Renal cortical epithelial cell (primary cell): ENCODE measurements around the gene ELAVL3. TPM values are rescaled to one million over a fixed set of nuclear protein-coding genes. Genes with fewer than 3 reads are reported as not detected.
"Not testable (repeated sequence)": the region's sequence is repeated elsewhere in the genome, so short reads cannot be mapped to it uniquely, and the experiment has no call there.

Experiments
- DNase-seq: peaks from one replicate; pipeline ENCODE4 v3.0.0-alpha.2; 2011; ENCODE audit warnings: low read depth
- total RNA-seq: library from RNA; depleted of rRNA; stranded (reverse); fragments of >200 nt; gene quantifications from 2 replicates; pipeline ENCODE4 v1.2.3, GENCODE V29; 2014

ELAVL3 gene
- total RNA-seq, 1 donor from 2014 or later = not detected

DNA sequence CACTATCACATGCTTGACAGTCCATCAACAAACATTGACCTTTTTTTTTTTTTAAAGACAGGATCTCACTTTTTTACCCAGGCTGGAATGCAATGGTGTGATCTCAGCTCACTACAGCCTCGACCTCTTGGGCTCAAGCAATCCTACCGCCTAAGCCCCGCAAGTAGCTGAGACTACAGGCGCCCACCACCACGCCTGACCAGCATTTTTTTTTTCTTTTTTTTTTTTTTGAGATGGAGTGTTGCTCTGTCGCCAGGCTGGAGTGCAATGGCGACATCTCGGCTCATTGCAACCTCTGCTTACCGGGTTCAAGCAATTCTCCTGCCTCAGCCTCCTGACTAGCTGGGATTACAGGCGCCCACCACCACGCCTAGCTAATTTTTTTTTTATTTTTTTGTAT is 21.9 kb downstream of the ELAVL3 start:
- not testable (repeated sequence) for DNase-seq

DNA sequence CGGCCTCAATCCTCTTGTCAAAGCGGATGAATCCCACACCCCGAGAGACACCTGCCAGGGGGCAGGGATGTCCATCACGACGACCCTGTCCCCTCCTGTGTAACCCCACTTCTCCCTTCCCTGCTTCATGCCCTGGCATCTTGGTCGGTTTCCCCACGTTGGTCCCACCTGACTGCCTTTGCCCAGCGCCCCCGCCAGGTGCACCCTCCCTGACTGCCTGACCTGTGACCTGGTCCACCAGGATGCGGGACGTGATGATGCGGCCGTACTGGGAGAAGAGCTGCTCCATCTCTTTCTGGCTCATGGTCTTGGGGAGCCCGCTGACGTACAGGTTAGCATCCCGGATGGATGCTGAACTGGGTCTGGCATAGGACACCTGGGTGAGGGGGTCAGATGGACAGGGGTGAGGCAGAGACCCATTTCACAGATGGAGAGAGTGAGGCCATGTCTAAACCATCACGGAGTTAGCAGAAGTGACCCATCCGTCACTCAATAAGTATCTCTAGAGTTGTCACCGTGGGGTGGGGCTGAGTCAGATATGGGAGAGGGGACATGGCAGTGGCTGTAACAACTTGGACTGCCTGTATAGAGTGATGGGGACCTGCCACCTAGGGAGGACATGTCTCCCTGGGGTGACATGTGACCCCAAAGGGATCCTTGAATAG is 22.5 kb downstream of the ELAVL3 start:
- no peak for DNase-seq

DNA sequence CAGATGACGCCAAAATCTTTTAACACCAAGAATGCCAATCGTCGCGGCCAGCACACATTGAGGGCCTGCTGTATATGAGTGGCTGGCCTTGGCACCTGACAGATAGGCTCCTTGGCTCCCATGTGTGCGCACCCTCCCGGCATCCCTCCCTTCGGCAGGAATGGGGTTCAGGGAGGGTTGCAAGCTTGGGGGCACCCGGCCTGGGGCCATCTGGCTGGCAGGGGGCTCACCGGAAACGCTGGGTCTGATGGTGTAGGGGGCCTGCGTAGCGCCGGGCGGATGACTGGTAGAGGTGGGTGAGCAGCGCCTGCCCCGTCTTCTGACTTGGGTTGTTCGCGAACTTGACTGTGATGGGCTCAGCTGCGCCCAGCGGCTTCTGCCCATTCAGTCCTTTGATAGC is 23.0 kb downstream of the ELAVL3 start:
- DNase-seq = no peak

DNA sequence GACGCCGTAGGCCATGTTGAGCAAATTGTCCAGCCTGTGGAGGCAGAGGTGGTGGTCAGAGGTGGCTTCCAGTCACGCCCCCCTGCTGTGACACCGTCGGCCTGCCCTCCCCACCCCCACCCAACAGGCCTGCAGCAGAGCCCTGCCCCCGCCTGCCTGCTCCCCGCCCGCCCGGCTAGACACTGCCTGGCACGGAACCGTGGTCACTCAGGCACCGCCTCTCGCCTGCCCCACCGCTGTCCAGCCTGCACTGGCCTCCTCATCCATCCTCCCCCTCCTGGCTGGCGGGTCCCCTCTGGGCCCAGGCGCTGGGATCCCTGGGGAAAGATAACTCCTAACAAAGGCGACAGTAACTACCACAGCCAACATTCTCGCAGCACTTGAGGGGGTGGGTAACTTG is 23.7 kb downstream of the ELAVL3 start:
- no peak for DNase-seq

DNA sequence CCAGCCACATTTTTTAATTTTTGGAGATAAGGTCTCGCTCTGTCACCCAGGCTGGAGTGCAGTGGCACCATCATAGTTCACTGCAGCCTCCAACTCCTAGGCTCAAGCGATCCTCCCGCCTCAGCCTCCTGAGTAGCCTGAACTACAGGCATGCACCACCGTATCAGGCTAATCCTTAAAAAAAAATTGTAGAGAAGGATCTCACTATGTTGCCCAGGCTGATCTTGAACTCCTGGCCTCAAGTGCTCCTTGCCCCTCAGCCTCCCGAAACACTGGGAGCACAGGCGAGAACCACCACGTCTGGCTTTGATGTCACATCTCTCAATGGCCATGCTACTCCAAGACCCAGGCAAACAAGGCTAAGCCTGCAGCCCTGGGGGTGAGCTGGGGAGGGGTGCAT is 24.2 kb downstream of the ELAVL3 start:
- DNase-seq = no peak

DNA sequence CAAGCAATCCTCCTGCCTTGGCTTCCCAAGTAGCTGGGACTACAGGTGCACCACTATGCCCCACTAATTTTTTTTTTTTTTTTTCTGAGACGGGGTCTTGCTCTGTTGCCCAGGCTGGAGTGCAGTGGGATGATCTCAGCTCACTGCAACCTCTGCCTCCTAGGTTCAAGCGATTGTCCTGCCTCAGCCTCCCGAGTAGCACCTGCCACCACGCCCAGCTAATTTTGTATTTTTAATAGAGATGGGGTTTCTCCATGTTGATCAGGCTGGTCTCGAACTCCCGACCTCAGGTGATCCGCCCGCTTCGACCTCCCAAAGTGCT is 25.7 kb downstream of the ELAVL3 start:
- DNase-seq = not testable (repeated sequence)

DNA sequence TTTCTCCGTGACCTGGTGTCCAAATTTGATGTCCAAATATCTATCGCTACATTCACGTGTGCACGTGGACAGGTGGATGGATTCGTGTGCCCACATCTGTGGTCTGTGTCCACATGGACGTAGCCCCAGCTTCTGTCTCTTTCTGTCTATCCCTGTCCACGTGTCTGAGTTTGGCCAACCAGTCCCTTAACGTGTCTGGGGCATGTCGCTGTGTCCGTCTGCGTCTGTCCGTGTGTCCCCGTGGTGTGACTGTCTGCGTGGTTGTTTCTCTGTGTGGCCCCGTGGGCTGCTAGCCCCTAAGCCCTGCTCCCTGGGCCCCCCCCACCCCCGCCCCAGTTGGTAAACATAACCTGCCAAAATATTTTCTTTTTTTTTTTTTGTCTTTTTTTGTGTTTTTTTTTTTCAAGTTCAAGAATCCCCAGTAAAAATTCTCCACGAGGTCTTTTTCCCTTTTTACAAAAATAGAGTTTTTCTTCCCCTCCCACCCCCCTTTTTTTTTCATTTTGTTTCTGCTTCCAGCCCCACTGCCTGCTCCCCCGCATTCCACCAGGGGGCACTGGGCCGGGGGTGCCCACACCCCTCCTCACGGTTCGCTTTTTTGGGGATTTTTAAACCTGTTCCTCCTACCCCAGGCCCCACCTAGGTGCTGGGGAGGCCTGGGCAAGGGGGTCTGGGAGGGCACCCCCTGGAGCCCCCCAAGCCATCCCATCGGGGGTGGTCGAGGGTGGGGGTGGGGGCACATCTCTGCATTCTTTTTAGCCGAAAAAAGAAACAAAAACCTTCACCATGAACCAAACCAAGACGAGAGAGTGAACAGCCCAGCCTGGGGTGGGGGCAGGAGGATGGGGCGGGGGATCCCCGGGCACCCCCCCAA is 27.1 kb downstream of the ELAVL3 start:
- no peak for DNase-seq

DNA sequence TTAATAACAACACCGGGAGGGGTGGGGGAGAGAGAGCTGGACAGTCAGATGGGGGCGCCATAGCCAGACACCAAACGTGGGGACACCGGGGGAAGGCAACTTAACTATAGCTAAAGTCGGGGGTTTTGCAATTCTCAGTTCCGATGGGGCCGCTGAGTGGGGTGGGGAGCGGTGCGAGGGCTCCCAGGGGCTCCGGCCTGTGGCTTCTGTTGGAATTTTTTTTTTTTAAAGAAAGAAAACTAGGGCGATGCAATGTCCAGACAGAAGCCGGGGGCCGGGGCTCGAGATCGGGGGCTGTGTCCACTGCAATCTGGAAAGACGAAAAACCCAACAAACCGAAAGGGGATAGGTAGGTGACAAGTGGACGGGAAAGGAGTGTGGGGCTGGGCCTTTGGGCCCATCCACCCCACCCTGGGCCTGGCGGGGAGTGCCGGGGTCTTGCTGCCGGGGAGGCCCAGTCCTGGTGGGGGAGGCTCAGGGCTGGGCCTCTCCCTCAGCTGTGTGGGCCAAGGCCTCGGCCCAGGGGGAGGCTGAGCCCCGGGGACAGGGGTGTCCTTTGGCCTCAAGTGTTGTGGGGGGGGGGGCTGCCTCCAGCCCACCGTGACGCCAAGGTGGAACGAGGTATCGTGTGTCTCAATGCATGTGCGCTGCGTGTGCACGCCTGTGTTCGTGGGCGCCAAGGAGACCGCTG is 28.1 kb downstream of the ELAVL3 start:
- DNase-seq = no peak

DNA sequence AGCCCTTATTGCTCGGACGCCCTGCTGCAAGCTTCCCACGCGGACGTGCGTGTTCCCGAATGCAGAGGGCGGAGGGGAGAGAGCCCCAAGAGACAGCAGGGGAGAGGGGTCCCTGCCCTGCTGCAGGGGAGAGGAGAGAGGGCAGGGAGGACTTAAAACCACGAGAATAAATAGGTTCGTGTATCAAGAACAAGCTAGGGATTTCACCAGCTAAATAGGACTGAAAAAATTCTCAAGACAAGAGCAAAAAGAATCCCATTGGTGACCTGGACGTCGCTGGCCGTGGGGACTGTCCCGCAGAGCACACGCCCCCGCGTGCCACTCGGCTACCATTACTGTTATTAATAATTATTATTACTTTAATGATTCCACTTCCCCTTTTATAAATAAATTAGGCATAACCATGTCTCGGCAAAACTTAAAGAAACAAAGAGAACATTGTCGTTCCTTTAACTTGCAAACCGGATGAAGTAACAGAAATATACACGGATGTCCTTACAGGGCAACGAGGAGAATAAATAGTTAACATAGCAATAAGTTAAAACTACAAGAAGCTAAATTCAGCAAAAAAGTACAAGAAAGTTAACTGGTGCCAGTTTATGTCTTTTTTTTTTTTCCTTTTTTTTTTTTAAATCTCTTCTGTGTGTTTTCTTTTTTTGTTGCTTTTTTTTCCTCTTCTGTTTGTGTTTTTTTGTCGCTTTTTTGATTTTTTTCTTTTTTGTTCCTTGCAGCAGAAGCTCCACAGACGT is 28.8 kb downstream of the ELAVL3 start:
- DNase-seq = no peak

DNA sequence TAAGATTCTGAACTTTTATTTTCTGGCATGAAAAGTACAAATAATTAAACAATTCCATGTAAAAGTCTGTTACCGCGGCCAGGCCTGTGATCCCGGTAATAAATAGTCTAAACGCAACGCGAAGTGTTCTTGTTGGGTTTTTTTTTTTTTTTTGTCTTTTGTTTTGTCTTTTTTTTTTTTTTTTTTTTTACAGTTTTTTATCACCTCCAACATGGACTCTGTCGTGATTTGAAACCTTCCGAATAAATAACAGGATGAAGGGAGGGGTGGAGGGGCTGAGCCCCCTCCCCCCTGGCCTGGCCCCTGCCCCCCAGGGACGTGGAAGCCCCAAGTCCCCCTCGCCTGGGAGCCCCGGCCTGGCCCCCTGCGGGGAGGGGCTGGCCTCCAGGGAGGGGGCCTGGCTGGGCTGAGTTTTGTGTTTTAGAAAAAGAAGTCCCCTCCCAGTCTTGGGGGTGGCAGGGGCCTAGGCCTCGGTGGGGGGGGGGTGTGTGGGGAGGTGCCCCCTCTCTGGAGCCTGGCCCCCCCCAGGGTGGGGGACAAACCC is 29.4 kb downstream of the ELAVL3 start:
- no peak for DNase-seq

DNA sequence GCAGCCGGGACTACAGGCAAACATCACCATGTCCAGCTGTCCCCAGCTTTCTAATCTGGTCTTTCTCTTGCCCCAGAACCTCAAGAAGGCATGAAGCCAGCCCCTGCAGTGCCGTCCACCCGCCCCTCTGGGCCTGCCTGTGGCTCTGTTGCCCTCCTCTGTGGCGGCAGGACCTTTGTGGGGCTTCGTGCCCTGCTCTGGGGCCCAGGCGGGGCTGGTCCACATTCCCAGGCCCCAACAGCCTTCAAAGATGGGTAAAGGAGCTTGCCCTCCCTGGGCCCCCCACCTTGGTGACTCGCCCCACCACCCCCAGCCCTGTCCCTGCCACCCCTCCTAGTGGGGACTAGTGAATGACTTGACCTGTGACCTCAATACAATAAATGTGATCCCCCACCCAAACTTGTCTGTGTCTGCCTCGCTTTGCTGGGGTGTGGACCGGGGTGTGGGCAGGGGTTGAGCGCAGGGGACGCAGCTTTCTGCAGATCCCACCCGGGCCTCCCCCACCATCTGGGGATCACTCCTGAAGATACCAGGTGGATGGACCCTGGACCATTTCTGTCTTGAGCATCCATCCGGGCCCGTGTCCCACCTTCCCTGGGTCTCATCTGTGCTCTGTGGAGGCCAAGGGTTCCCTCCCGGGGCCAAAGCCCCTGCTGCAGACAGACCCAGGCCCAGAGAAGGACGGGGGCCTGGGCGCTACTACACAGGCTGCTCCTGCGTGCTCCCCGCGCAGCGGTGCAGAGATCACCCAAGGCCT is 30.1 kb downstream of the ELAVL3 start:
- DNase-seq = no peak

DNA sequence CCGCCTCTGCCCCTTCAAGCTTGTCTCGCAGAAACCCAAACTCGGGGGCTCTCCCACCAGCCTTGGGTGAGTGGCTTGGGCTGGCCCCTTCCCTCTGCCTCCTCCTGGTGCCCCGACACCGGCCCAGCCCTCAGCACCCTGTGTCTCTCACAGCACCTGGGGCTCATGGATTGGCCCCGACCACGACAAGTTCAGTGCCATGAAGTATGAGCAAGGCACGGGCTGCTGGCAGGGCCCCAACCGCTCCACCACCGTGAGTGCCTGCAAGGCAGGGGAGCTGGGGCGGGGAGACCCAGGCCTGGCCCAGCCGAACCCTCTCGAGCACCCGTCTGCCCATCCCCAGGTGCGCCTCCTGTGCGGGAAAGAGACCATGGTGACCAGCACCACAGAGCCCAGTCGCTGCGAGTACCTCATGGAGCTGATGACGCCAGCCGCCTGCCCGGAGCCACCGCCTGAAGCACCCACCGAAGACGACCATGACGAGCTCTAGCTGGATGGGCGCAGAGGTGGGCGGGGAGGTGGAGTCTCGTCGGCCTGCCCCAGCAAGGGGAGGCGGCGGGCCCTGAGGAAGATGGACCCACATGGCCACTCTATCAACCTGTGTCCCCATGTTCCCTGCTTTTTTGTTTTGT is 31.8 kb downstream of the ELAVL3 start:
- DNase-seq = no peak

DNA sequence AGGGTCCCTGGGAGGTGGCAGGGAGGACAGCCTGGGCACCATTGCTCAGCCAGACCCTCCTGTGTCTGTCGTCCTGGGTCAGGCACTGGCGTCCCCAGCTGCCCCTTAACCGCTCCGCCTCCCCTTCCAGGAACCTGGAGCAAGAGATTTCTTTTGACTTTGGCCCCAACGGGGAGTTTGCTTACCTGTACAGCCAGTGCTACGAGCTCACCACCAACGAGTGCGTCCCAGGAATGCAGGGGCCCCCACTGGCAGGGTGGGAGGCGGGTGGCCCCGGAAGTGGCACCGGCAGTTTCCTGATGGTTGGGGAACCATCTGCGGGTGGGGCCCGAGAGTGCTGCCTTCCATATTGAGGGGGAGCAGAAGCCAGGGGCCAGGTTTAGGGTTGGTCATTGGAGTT is 32.4 kb downstream of the ELAVL3 start:
- no peak for DNase-seq

DNA sequence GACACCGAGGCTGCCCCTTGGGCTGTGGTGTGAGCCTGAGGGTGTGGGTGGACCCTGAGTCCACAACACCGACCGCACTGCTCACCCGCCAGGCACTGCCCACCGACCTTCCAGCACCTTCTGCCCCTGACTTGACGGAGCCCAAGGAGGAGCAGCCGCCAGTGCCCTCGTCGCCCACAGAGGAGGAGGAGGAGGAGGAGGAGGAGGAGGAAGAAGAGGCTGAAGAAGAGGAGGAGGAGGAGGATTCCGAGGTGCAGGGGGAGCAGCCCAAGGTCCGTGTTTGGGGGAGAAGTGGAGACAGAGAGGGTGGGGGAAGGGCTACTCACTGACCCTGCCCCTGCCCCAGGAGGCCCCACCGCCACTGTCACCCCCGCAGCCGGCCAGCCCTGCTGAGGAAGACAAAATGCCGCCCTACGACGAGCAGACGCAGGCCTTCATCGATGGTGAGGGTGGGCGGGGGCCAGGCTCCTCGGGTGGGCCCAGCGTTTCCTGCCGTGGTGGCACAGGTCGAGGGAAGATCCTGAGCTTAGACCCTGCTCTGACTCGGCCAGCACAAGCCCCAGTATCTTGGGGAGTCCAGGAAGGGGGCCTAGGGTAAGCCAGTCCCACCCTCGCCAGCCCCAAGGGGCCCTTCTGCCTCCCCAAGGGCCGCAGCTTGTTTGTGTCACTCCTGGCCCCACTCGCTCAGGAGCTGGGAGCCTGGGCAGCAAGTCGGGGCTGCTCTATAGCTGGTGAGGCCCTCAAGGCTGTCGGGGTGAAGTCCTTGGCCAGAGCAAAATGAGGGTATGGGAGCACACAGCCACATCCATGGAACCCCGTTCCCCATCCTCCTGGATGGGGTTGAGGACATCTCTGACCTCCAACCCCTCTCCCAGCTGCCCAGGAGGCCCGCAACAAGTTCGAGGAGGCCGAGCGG is 33.2 kb downstream of the ELAVL3 start:
- DNase-seq = no peak

DNA sequence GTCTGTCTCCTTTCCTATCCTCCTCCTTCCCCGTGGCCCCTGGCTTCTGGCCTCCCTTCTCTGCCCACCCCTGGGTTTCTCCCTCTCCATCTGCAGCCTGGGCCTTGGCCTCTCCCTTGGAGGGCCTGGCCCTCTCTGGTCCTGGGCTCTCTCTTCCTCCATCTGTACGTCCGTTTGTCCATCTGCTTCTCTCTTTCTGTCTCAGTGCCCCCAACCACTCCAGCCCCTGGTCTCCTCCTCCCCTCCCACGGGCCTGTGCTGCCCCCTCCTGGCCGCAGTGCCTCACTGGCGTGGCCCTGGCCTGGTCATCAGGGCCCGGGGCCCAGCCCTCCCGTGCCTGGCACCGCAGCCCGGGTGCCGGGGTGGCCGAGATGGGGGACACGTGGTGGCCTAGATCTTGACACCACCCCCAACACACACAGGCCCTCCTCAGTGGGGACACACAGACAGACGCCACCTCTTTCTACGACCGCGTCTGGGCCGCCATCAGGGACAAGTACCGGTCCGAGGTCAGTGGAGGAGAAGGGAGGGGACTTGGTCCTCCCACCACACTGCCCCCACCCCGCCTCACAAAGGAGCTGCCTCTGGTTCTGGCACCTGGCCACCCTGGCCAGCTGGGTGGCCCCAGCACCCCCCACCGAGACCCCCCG is 34.1 kb downstream of the ELAVL3 start:
- no peak for DNase-seq

DNA sequence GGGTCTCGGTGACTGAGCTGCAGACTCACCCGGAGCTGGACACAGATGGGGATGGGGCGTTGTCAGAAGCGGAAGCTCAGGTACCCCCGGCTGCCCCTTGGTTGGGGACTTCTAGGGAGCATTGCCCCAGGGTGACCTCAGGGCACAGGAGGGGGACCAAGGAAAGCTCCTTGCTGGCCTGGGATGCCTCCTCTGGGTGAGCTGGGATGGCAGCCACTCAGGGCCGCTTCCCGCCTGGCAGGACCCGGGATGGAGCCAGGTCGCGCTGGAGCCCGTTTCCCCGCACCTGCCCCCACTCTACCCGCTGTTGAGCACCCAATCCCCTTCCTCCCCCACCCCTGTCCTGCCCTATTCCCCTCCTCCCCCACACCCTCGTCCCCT is 34.6 kb downstream of the ELAVL3 start:
- DNase-seq = no peak

DNA sequence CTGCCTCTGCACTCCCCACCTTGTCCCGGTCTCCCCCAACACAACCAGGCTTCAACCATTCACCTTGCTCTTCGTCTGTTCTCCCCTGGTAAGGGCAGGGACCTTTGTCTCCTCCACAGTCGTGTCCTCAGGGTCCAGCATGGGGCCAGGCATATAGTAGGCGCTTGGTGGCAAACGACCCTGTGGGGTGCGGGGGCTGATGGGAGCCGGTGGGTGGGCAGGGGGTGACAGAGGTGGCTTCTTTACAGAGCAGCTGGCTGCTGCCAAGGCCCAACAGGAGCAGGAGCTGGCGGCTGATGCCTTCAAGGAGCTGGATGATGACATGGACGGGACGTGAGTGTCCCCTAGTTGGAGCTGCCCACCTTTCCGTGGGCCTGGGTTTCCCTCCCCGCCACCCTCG is 35.7 kb downstream of the ELAVL3 start:
- DNase-seq = no peak

DNA sequence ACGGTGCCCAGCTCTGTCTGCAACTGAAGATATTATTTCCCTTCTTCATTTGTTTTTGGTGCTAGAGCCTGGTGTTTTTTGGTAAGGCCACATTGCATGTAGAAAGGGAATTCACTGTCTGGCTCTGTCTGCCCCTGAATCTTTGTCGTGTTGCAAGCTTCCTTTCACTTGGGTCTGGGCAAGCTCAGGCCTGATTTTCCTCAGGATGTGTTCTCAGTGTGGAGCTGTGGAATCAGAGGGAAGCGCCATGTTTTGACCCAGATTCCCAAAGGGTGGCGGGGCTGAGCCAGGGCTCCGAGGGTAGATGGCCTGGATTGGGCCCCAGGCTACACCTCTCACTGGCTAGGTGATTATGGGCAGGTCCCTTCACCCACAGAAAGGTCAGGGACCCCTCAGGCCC is 36.8 kb downstream of the ELAVL3 start:
- no peak for DNase-seq

DNA sequence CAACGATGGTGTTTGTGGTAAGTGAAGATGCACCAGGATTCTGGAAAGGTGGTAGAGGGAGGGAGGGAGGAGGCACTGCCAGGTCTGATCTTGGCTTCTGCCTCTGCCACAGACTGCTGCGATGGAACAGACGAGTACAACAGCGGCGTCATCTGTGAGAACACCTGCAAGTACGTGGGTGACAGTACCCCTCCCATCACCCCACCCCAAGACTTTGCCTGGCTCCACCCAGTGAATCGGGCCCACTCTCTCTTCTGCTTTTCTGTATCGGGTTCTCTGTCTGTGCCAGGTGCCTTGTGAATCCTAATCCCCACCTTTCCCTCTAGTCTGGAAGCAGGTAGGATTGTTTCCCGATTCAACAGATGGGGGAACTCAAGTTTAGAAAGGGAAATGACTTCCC is 42.9 kb downstream of the ELAVL3 start:
- DNase-seq = no peak
